Measurements from ENCODE around the gene ACSF3. TPM values are rescaled to one million over a fixed set of nuclear protein-coding genes. Genes with fewer than 3 reads are reported as not detected.

The ACSF3 gene
- total RNA-seq, 2 donors from 2014 or later: 24.1 to 41.7 TPM

- Histone ChIP-seq H3K4me3 (no peak overlapping the region), H3K9me3 (no peaks in the 10 kb centered on the region), H3K36me3 (peaks cover 6% of the 10 kb centered on the region), H3K27me3 (replicated peaks; ENCODE audit: insufficient read depth) (no peaks in the 10 kb centered on the region), H3K27ac (no peak overlapping the region), H3K4me1 (ENCODE audit: control insufficient read depth in 1 of 2, low read depth in 2 of 2) (peaks cover 10 to 20% of the 10 kb centered on the region in 2 donors)
- DNase-seq (ENCODE audit: low spot score) (no peak), ATAC-seq (ENCODE audit: insufficient number of reproducible peaks, low FRiP score, low read depth) (no peak)
- TF ChIP-seq CTCF (IDR thresholded peaks at IDR 0.05): no peak
Measured at GRCh38 chr16:89096042-89096717, 2.5 kb downstream of the ACSF3 start.

GRCh38 chr16:89096768-89097391, 3.2 kb downstream of the ACSF3 start:
- Histone ChIP-seq H3K4me1 (ENCODE audit: control insufficient read depth in 1 of 2, low read depth in 2 of 2) (peaks cover 10 to 20% of the 10 kb centered on the region in 2 donors), H3K4me3 (no peak overlapping the region), H3K36me3 (peaks cover 13% of the 10 kb centered on the region), H3K9me3 (no peaks in the 10 kb centered on the region), H3K27me3 (replicated peaks; ENCODE audit: insufficient read depth) (no peaks in the 10 kb centered on the region), H3K27ac (no peak overlapping the region)
- no peak for ATAC-seq (ENCODE audit: insufficient number of reproducible peaks, low FRiP score, low read depth)
- no peak for TF ChIP-seq CTCF (IDR thresholded peaks at IDR 0.05)
- no peak for DNase-seq (ENCODE audit: low spot score)

- Histone ChIP-seq H3K4me1 (ENCODE audit: control insufficient read depth in 1 of 2, low read depth in 2 of 2) (peaks cover 10 to 20% of the 10 kb centered on the region in 2 donors), H3K9me3 (no peaks in the 10 kb centered on the region), H3K27me3 (replicated peaks; ENCODE audit: insufficient read depth) (no peaks in the 10 kb centered on the region), H3K27ac (no peak overlapping the region), H3K36me3 (peaks cover 18% of the 10 kb centered on the region), H3K4me3 (no peak overlapping the region)
- ATAC-seq (ENCODE audit: insufficient number of reproducible peaks, low FRiP score, low read depth) (no peak), DNase-seq (ENCODE audit: low spot score) (no peak)
- TF ChIP-seq CTCF (IDR thresholded peaks at IDR 0.05): no peak
Measured at GRCh38 chr16:89097392-89097772, 3.7 kb downstream of the ACSF3 start.

- no peak overlapping the region for H3K4me3 ChIP-seq
- H3K9me3 ChIP-seq: no peaks in the 10 kb centered on the region
- peaks cover 26% of the 10 kb centered on the region for H3K36me3 ChIP-seq
- no peak for DNase-seq (ENCODE audit: low spot score)
- no peak for ATAC-seq (ENCODE audit: insufficient number of reproducible peaks, low FRiP score, low read depth)
- peaks cover 10 to 15% of the 10 kb centered on the region in 2 donors for H3K4me1 ChIP-seq (ENCODE audit: control insufficient read depth in 1 of 2, low read depth in 2 of 2)
- no peak overlapping the region for H3K27ac ChIP-seq
- TF ChIP-seq CTCF (IDR thresholded peaks at IDR 0.05): no peak
- H3K27me3 ChIP-seq (replicated peaks; ENCODE audit: insufficient read depth): no peaks in the 10 kb centered on the region
Measured at GRCh38 chr16:89098767-89099430, 5.2 kb downstream of the ACSF3 start.

- ATAC-seq (ENCODE audit: insufficient number of reproducible peaks, low FRiP score, low read depth): no peak
- TF ChIP-seq CTCF (IDR thresholded peaks at IDR 0.05): no peak
Measured at GRCh38 chr16:89099905-89100304, 6.3 kb downstream of the ACSF3 start.

More at GRCh38 chr16:89099905-89100304, 6.3 kb downstream of the ACSF3 start:
- Histone ChIP-seq H3K4me3 (no peak overlapping the region), H3K36me3 (peaks cover 31% of the 10 kb centered on the region), H3K4me1 (ENCODE audit: control insufficient read depth in 1 of 2, low read depth in 2 of 2) (peaks cover 2 to 8% of the 10 kb centered on the region in 2 donors), H3K27me3 (replicated peaks; ENCODE audit: insufficient read depth) (no peaks in the 10 kb centered on the region), H3K27ac (no peak overlapping the region), H3K9me3 (no peaks in the 10 kb centered on the region)
- no peak for DNase-seq (ENCODE audit: low spot score)

Data from thoracic aorta (tissue), 2 donors.